NCI-H1417 (cell line): Measurements from ENCODE around the gene TRPM7.
A peak's percentile ranks its signal among the peaks of the same experiment; 100 is the strongest.
"Not testable (repeated sequence)": the region's sequence is repeated elsewhere in the genome, so short reads cannot be mapped to it uniquely, and the experiment has no call there.

Source experiments
- DNase-seq, 3 experiments: peaks; one replicate each; lab custom pipeline; 2025; lab: John Stamatoyannopoulos, UW

Gene TRPM7

GRCh38 chr15:50686469-50687301 lies at the start of gene TRPM7:
TRPM7 (minus strand) TSS chr15:50686797; CDS start chr15:50686533, 264 bp downstream.
- peak; percentile 82 to 89 (median 88) for DNase-seq

GRCh38 chr15:50735156-50735555 lies 48.6 kb upstream of the TRPM7 start:
- DNase-seq, result no peak

GRCh38 chr15:50726315-50726714 lies 39.7 kb upstream of the TRPM7 start:
- no peak for DNase-seq

GRCh38 chr15:50718700-50719125 lies 32.1 kb upstream of the TRPM7 start:
- no peak for DNase-seq

- DNase-seq, result no peak
Observed at GRCh38 chr15:50712018-50712417, 25.4 kb upstream of the TRPM7 start.

GRCh38 chr15:50710585-50710984 lies 24.0 kb upstream of the TRPM7 start:
- DNase-seq, result no peak

- no peak for DNase-seq
Observed at GRCh38 chr15:50707878-50708427, 21.4 kb upstream of the TRPM7 start.

- DNase-seq, result no peak
Observed at GRCh38 chr15:50702762-50703334, 16.3 kb upstream of the TRPM7 start.

- DNase-seq, result no peak
Observed at GRCh38 chr15:50698101-50698500, 11.5 kb upstream of the TRPM7 start.

GRCh38 chr15:50697109-50697797 lies 10.7 kb upstream of the TRPM7 start:
- no peak for DNase-seq

GRCh38 chr15:50694634-50695165 lies 8.1 kb upstream of the TRPM7 start:
- DNase-seq, result not testable (repeated sequence)

- peak in 1 of 3 experiments; percentile 28 for DNase-seq
Observed at GRCh38 chr15:50687302-50687902, 805 bp upstream of the TRPM7 start.

- DNase-seq, result peak; percentile 45 to 82 (median 79)
Observed at GRCh38 chr15:50685976-50686468, 575 bp downstream of the TRPM7 start.

GRCh38 chr15:50685191-50685975 lies 1.2 kb downstream of the TRPM7 start:
- DNase-seq, result peak in 1 of 3 experiments; percentile 15

- no peak for DNase-seq
Observed at GRCh38 chr15:50681467-50681866, 5.1 kb downstream of the TRPM7 start.

- no peak for DNase-seq
Observed at GRCh38 chr15:50676799-50677483, 9.7 kb downstream of the TRPM7 start.

GRCh38 chr15:50675535-50676144 lies 11.0 kb downstream of the TRPM7 start:
- peak in 2 of 3 experiments; percentile 0 to 22 for DNase-seq

- no peak for DNase-seq
Observed at GRCh38 chr15:50670115-50670514, 16.5 kb downstream of the TRPM7 start.

GRCh38 chr15:50669611-50670010 lies 17.0 kb downstream of the TRPM7 start:
- no peak for DNase-seq

GRCh38 chr15:50665938-50666337 lies 20.7 kb downstream of the TRPM7 start:
- no peak for DNase-seq
